ENCODE measurements around the gene PIK3R5.

DNA sequence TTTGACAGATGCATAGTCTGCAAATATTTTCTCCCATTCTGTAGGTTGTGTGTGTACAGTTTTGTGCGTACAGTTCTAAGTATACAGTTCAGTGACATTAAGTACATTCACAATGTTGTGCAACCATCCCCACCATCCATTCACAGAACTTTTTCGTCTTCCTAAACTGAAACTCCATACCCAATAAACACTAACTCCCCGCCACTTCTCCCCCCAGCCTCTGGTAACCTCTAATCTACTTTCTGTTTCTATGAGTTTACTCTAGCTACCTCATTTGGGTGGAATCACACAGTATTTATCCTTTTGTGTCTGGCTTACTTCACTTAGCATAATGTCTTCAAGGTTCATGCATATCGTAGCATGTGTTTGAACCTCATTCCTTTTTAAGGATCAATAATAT is 14.3 kb downstream of the PIK3R5 start:
- no peak for TF ChIP-seq POLR2A (IDR thresholded peaks at IDR 0.05)
- TF ChIP-seq, protein P1, sequence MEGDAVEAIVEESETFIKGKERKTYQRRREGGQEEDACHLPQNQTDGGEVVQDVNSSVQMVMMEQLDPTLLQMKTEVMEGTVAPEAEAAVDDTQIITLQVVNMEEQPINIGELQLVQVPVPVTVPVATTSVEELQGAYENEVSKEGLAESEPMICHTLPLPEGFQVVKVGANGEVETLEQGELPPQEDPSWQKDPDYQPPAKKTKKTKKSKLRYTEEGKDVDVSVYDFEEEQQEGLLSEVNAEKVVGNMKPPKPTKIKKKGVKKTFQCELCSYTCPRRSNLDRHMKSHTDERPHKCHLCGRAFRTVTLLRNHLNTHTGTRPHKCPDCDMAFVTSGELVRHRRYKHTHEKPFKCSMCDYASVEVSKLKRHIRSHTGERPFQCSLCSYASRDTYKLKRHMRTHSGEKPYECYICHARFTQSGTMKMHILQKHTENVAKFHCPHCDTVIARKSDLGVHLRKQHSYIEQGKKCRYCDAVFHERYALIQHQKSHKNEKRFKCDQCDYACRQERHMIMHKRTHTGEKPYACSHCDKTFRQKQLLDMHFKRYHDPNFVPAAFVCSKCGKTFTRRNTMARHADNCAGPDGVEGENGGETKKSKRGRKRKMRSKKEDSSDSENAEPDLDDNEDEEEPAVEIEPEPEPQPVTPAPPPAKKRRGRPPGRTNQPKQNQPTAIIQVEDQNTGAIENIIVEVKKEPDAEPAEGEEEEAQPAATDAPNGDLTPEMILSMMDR (IDR thresholded peaks at IDR 0.05), result no peak

Data from prostate gland (tissue), 2 donors.